ENCODE results near the gene CLIC1. TPM values are rescaled to one million over a fixed set of nuclear protein-coding genes. Genes with fewer than 3 reads are reported as not detected.

Gene CLIC1
- 1,055 and 1,092 TPM in 2 replicates for total RNA-seq

DNA sequence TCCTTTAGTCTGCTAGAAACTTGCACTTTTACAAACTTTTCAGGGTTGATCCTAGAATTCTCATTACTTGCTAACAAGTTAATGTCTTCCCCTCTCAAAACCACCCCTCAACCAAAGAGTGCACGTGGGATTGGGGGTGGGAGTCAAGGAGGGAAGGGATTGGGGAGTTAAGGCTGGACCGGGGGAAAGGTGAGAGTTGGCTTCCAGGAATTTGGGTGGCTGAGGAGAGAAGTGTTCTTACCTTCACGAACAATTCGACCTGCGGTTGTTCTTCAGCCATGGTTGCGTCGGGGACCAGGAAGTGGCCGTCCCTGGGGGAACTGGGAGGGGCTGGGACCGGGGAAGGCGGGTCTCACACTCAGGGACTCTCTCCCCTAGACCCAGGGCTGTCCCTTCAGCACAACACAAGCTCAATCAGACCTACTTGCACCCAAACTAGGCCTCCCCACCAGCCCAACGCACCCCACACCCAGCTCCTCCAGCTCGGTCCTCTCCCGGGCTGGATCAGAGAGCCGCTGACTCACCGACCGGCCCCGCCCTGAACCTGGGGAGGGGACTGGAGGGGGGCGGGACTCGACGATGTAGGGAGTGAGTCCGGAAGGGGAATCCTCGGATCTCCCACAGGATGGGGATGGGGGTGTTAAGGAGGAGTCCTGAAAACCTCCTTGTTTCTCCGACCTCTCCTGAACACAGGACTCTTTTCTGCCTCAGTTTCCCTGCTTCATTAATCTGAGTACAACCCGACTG lies at the start of gene CLIC1:
CLIC1 (minus strand) TSS at position 510 of the 747 bp plus-strand sequence; CDS start at position 280, 230 bp downstream.

GRCh38 chr6:31776989-31777666 lies 40.8 kb upstream of the CLIC1 start, which contains the start of gene VWA7:
Gene VWA7, minus strand, starts transcription at chr6:31777328. Its CDS starts 549 bp downstream, at chr6:31776779.

DNA sequence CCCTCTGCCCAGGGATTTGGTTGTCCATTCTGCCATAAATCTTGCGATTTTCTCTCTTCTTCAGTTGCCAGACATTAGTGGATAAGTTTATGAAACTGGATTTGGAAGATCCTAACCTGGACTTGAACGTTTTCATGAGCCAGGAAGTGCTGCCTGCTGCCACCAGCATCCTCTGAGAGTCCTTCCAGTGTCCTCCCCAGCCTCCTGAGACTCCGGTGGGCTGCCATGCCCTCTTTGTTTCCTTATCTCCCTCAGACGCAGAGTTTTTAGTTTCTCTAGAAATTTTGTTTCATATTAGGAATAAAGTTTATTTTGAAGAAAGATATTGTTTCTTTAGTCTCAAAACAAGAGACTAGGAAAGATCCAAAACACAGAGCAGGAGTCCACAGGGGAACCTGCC lies 26.0 kb upstream of the CLIC1 start, which contains the start of gene SAPCD1:
SAPCD1 (plus strand) TSS at position 301 of the 400 bp plus-strand sequence. CDS start 399 bp downstream, outside the sequence.

DNA sequence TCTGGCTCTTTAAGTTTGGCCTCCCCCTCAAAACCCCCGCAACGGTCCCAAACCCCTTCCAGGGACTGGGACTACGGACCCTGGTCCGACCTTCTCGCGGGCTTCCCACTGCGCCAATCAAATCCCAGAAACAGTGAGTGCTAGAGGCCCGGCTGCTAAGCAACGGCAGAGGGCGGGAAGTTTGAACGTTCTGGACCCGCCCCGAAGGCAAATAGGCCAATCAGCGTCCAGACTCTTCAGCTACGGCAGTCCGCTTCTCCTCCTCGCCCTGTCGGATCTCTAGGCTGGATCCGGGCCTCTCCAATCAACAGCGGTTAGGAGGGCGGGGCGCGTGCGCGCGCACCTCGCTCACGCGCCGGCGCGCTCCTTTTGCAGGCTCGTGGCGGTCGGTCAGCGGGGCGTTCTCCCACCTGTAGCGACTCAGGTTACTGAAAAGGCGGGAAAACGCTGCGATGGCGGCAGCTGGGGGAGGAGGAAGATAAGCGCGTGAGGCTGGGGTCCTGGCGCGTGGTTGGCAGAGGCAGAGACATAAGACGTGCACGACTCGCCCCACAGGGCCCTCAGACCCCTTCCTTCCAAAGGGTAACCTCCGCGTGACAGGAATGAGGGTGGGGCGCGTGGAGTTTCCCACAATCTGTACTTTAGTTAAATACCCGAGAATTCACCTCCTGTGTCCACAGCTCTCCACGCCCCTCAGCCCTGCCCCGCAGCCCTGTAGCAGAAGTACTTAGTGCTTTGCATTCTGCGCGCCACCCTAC lies 3.5 kb upstream of the CLIC1 start, which contains the start of gene MSH5:
MSH5 (plus strand) TSS at position 367 of the 758 bp plus-strand sequence. CDS start 462 bp downstream, outside the sequence.

DNA sequence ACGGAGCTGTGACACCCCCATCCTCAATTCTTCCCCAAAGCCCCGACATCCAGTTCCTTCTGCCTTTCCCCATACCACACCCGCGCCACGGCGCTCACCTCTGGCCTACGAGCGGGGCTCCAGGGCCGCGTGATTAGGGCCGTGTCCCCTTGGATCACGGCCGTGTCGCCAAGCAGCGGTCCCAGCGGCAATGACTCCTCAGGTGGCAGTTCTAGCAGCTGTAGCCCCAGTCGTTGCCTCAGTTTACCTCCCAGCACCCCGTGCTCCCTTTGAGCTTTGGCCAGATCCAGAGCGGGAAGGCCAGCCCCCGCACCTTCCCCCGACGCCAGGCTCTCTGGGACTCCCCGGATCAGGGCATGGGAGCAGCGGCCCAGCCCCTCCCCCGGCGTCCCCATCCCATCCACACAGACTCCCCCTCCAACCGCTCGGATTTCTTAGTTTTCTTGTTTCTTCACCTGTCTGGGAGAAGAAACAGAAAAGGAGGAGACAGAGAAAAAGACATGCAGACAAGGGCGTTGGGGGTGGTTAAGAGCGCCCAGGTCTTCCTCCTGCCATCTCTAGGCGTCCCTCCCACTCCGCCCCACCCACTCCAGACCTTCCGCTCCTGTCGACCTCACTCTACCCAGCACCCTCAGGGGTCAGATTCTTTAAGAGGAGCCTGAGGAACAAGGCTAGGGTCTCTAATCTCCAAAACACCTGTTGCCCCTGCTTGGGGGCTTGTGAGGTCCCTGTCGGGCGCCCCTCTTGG lies 7.4 kb downstream of the CLIC1 start, which contains the start of gene DDAH2:
DDAH2 (minus strand) TSS at position 533 of the 748 bp plus-strand sequence; CDS start at position 395, 138 bp downstream.

GRCh38 chr6:31723245-31723979 lies 12.9 kb downstream of the CLIC1 start, which contains the start of gene MPIG6B:
Gene MPIG6B, plus strand, starts transcription at chr6:31723373. Its CDS starts 11 bp downstream, at chr6:31723384.

DNA sequence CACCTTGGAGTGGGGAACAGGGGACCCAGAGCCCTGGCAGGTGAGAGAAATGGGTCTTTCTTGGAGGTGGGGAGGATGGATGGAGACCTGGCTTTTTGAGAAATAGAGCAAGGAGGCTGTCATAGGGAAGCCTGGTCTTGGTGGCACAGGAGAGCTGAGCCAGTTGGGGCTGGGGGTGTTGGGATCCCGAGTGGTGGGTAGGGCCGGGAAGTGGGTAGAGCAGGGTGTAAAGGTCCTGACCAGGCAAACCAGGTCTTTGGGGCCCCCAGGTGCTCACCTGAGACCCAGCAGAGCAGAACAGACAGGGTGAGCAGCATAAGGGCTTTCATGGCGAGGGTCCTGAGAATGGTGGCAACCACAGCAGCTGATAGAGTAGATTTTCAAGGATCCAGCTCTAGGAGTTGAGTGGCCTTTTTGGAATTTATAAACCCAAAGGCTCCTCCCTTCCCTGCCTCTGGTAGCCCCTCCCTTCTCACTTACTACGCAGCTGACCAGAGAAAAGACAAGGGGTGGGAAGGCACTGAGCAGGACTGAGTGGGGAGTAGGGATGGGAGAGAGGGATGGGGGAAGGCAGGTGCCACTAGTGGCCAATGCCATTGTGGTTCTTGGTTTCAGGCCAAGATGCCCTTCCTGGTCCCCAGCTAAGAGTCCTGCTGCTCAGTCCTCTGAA lies 14.8 kb downstream of the CLIC1 start, which contains the start of gene LY6G6C:
LY6G6C (minus strand) TSS at position 396 of the 670 bp plus-strand sequence; CDS start at position 329, 67 bp downstream.

GRCh38 chr6:31715022-31715958 lies 21.0 kb downstream of the CLIC1 start, which contains the start of gene LY6G6D:
Gene LY6G6D, plus strand, starts transcription at chr6:31715348. Its CDS starts 8 bp downstream, at chr6:31715356.

GRCh38 chr6:31706599-31706998 lies 29.7 kb downstream of the CLIC1 start, which contains the start of gene LY6G6F:
Gene LY6G6F, plus strand, starts transcription at chr6:31706866. Its CDS starts 41 bp downstream, at chr6:31706907.

DNA sequence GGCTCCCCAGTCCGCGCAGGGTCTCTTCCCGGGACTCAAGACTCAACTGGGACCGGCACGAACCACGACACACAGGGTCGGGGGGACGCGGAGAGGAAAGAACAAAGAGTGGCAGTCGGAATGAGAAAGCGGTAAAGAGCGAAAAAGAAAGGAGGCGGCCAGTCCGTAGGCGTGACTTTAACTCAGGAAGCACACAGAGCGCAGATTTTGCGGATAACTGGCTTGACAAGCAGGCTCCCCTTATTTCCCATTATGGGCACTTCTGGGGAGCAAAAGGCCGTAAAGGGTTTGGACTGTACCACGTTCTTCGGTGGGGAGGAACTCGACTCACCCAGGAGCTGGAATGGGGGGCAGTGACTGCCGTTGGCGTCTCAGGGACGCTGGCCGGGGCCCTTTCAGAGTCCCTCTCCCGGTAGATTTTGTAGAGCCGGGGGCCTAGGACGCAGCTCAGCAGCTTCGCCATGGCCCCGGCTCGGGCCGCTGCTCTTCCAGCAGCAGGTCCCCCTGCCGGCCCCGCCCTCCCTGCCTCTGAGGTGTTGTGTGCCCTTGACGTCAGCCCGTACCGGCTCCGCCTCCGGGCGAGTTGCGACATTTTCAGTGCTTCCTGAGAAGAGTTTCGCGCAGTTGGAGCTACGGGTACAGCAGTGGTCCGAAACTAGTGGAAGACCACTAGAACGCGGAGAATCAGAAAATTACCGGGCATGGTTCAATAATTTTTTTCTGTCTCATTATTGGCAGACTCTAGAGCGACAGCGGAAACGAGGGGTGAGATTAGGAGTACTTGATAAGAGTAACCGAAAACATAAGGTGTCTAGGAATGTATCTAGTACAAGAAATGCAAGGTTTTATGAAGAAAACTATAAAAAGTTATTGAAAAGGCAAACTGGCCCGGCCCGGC lies 33.3 kb downstream of the CLIC1 start, which contains the start of gene ABHD16A:
ABHD16A (minus strand) TSS at position 506 of the 898 bp plus-strand sequence; CDS start at position 463, 43 bp downstream.

Other genes starting within 250 kb of the CLIC1 start
- gene MICB, start 238.4 kb downstream of the CLIC1 start, total RNA-seq, result 19.6 and 21.7 TPM in 2 replicates
- not detected in 2 replicates for gene MCCD1, start 207.6 kb downstream of the CLIC1 start, total RNA-seq
- gene DDX39B, start 194.5 kb downstream of the CLIC1 start, total RNA-seq, result 338 and 363 TPM in 2 replicates
- gene ATP6V1G2, start 189.9 kb downstream of the CLIC1 start, total RNA-seq, result 0.07 and 0.39 TPM in 2 replicates
- 12.9 and 16.2 TPM in 2 replicates for gene NFKBIL1, start 188.9 kb downstream of the CLIC1 start, total RNA-seq
- gene LTA, start 164.2 kb downstream of the CLIC1 start, total RNA-seq, result 0.13 TPM in 1 of 2 replicates, not detected in the other
- gene TNF, start 161.0 kb downstream of the CLIC1 start, total RNA-seq, result 0.20 TPM in 1 of 2 replicates, not detected in the other
- gene LTB, start 154.1 kb downstream of the CLIC1 start, total RNA-seq, result 2.2 and 7.0 TPM in 2 replicates
- 0.20 and 0.98 TPM in 2 replicates for gene LST1, start 150.3 kb downstream of the CLIC1 start, total RNA-seq
- gene NCR3, start 143.5 kb downstream of the CLIC1 start, total RNA-seq, result not detected in 2 replicates
- gene AIF1, start 121.3 kb downstream of the CLIC1 start, total RNA-seq, result not detected in 2 replicates
- gene PRRC2A, start 115.8 kb downstream of the CLIC1 start, total RNA-seq, result 90.2 and 95.7 TPM in 2 replicates
- gene BAG6, start 83.9 kb downstream of the CLIC1 start, total RNA-seq, result 273 and 296 TPM in 2 replicates
- 1.2 and 1.4 TPM in 2 replicates for gene APOM, start 80.6 kb downstream of the CLIC1 start, total RNA-seq
- 14.2 and 15.2 TPM in 2 replicates for gene C6orf47, start 75.8 kb downstream of the CLIC1 start, total RNA-seq
- 11.7 and 17.9 TPM in 2 replicates for gene GPANK1, start 71.5 kb downstream of the CLIC1 start, total RNA-seq
- 279 and 308 TPM in 2 replicates for gene CSNK2B, start 70.5 kb downstream of the CLIC1 start, total RNA-seq
- 0.93 and 3.1 TPM in 2 replicates for gene LY6G5B, start 66.6 kb downstream of the CLIC1 start, total RNA-seq
- 2.5 and 3.3 TPM in 2 replicates for gene LY6G5C, start 55.5 kb downstream of the CLIC1 start, total RNA-seq
- 36.2 and 38.2 TPM in 2 replicates for gene ABHD16A, start 33.2 kb downstream of the CLIC1 start, total RNA-seq
- not detected in 2 replicates for gene LY6G6F, start 29.7 kb downstream of the CLIC1 start, total RNA-seq
- not detected in 2 replicates for gene LY6G6D, start 21.2 kb downstream of the CLIC1 start, total RNA-seq
- gene LY6G6C, start 14.8 kb downstream of the CLIC1 start, total RNA-seq, result not detected in 2 replicates
- not detected in 2 replicates for gene MPIG6B, start 13.2 kb downstream of the CLIC1 start, total RNA-seq
- gene DDAH2, start 7.2 kb downstream of the CLIC1 start, total RNA-seq, result 90.3 and 106 TPM in 2 replicates
- 8.3 and 14.5 TPM in 2 replicates for gene MSH5, start 3.5 kb upstream of the CLIC1 start, total RNA-seq
- 0.67 and 1.7 TPM in 2 replicates for gene SAPCD1, start 26.1 kb upstream of the CLIC1 start, total RNA-seq
- gene VWA7, start 40.8 kb upstream of the CLIC1 start, total RNA-seq, result 0.49 and 1.6 TPM in 2 replicates
- 102 and 107 TPM in 2 replicates for gene VARS1, start 59.2 kb upstream of the CLIC1 start, total RNA-seq
- gene LSM2, start 70.4 kb upstream of the CLIC1 start, total RNA-seq, result 117 and 140 TPM in 2 replicates
- 0.33 and 0.39 TPM in 2 replicates for gene HSPA1L, start 78.8 kb upstream of the CLIC1 start, total RNA-seq
- 158 and 167 TPM in 2 replicates for gene HSPA1A, start 79.0 kb upstream of the CLIC1 start, total RNA-seq
- gene HSPA1B, start 91.2 kb upstream of the CLIC1 start, total RNA-seq, result 110 and 126 TPM in 2 replicates
- gene NEU1, start 126.3 kb upstream of the CLIC1 start, total RNA-seq, result 96.4 and 102 TPM in 2 replicates
- gene SLC44A4, start 142.5 kb upstream of the CLIC1 start, total RNA-seq, result 0.30 and 0.33 TPM in 2 replicates
- gene EHMT2, start 161.2 kb upstream of the CLIC1 start, total RNA-seq, result 35.4 and 39.2 TPM in 2 replicates
- gene ZBTB12, start 165.6 kb upstream of the CLIC1 start, total RNA-seq, result 0.53 and 0.54 TPM in 2 replicates
- not detected in 2 replicates for gene C2, start 191.2 kb upstream of the CLIC1 start, total RNA-seq
- gene CFB, start 209.6 kb upstream of the CLIC1 start, total RNA-seq, result 3.9 and 7.0 TPM in 2 replicates
- 99.5 and 101 TPM in 2 replicates for gene NELFE, start 222.4 kb upstream of the CLIC1 start, total RNA-seq
- gene SKIC2, start 222.6 kb upstream of the CLIC1 start, total RNA-seq, result 38.9 and 44.7 TPM in 2 replicates
- 18.7 and 22.7 TPM in 2 replicates for gene DXO, start 235.6 kb upstream of the CLIC1 start, total RNA-seq
- gene C4A, start 245.5 kb upstream of the CLIC1 start, total RNA-seq, result 0.53 and 1.3 TPM in 2 replicates

Data from mammary microvascular endothelial cell (primary cell).